GM12873 (cell line): ENCODE measurements around the gene RARRES1.

Experiments
- CTCF ChIP-seq: IDR thresholded peaks from 2 replicates; pipeline ENCODE4 v1.5.1; 2012; ENCODE audit warnings: low read depth, mild to moderate bottlenecking, moderate library complexity, low read length, control low read depth; ENCODE audit not compliant: insufficient read depth; ENCODE audit errors: missing control alignments

RARRES1 gene

GRCh38 chr3:158710601-158711000 lies 21.7 kb downstream of the RARRES1 start:
- no peak for TF ChIP-seq CTCF

GRCh38 chr3:158709666-158710083 lies 22.6 kb downstream of the RARRES1 start:
- no peak for TF ChIP-seq CTCF

GRCh38 chr3:158703566-158703965 lies 28.7 kb downstream of the RARRES1 start:
- no peak for TF ChIP-seq CTCF

- no peak for TF ChIP-seq CTCF
These were observed 29.3 kb downstream of the RARRES1 start for GRCh38 chr3:158702815-158703481.

GRCh38 chr3:158701420-158702065 lies 30.7 kb downstream of the RARRES1 start:
- no peak for TF ChIP-seq CTCF

- no peak for TF ChIP-seq CTCF
These were observed 31.7 kb downstream of the RARRES1 start for GRCh38 chr3:158700559-158700958.

GRCh38 chr3:158696618-158697017 lies 35.6 kb downstream of the RARRES1 start:
- no peak for TF ChIP-seq CTCF
